Measurements from ENCODE around the gene MED26.

The MED26 gene

DNA sequence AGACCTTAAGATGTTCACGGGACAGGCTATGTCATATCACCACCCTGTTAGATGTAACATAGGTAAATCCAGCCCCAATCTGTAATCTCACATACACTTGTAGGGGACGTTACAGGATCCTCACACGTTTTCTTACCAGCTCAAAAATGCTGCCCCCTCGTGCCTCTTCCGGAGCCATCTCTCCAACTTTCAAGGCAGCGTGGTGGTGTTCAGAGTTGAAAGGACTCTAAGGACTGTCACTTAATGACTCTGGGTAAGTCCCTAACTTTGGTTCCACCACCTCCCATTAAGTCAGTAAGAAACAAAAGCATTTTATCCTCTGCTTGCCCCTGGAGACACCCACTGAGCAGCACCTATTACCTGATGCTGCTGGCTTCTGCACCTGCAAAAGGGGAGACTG lies 4.4 kb downstream of the MED26 start:
- no peak overlapping the region for H3K4me3 ChIP-seq (ENCODE audit: low read length)
- H3K36me3 ChIP-seq (ENCODE audit: insufficient read depth, low read depth, low read length), result peaks cover 23% of the 10 kb centered on the region
- no peaks in the 10 kb centered on the region for H3K9me3 ChIP-seq (ENCODE audit: insufficient read depth, low read depth, low read length)
- H3K4me1 ChIP-seq (ENCODE audit: insufficient read depth, low read length), result peaks cover 17% of the 10 kb centered on the region; the same call in 1 of the 2 replicates
- H3K27me3 ChIP-seq (ENCODE audit: insufficient read depth, low read length), result no peaks in the 10 kb centered on the region
- H3K27ac ChIP-seq (ENCODE audit: low read length), result no peak overlapping the region
- no peak overlapping the region for H3K9ac ChIP-seq (ENCODE audit: low read depth, low read length)

DNA sequence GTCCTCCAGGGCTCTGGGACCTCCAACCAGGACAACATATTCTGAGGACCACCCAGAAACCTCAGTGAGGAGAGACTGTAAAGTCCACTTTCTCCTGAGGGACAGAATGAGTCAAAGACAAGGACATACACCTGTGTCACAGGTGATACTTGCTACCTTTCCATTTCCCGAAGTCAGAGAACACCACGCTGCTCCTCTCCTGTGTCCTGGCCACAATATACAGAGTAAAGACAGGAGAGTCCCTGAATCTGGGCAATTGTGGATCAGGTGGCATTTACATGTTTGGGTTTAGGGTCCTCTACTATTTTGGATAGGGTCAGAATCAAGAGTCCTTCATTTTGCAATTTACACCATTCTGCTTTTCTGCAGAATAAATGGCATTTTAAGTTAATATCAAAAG lies 4.9 kb downstream of the MED26 start:
- no peak overlapping the region for H3K27ac ChIP-seq (ENCODE audit: low read length)
- peaks cover 17% of the 10 kb centered on the region; the same call in 1 of the 2 replicates for H3K4me1 ChIP-seq (ENCODE audit: insufficient read depth, low read length)
- H3K9me3 ChIP-seq (ENCODE audit: insufficient read depth, low read depth, low read length), result no peaks in the 10 kb centered on the region
- no peak overlapping the region for H3K9ac ChIP-seq (ENCODE audit: low read depth, low read length)
- H3K36me3 ChIP-seq (ENCODE audit: insufficient read depth, low read depth, low read length), result peaks cover 23% of the 10 kb centered on the region
- no peak overlapping the region for H3K4me3 ChIP-seq (ENCODE audit: low read length)
- no peaks in the 10 kb centered on the region for H3K27me3 ChIP-seq (ENCODE audit: insufficient read depth, low read length)

- peaks cover 23% of the 10 kb centered on the region for H3K36me3 ChIP-seq (ENCODE audit: insufficient read depth, low read depth, low read length)
- H3K4me1 ChIP-seq (ENCODE audit: insufficient read depth, low read length), result peaks cover 17% of the 10 kb centered on the region; the same call in 1 of the 2 replicates
- no peak overlapping the region for H3K4me3 ChIP-seq (ENCODE audit: low read length)
- no peaks in the 10 kb centered on the region for H3K9me3 ChIP-seq (ENCODE audit: insufficient read depth, low read depth, low read length)
- no peaks in the 10 kb centered on the region for H3K27me3 ChIP-seq (ENCODE audit: insufficient read depth, low read length)
- no peak overlapping the region for H3K9ac ChIP-seq (ENCODE audit: low read depth, low read length)
- no peak overlapping the region for H3K27ac ChIP-seq (ENCODE audit: low read length)
These were observed 6.7 kb downstream of the MED26 start for GRCh38 chr19:16621165-16621800.

- no peak overlapping the region for H3K4me3 ChIP-seq (ENCODE audit: low read length)
- no peaks in the 10 kb centered on the region for H3K9me3 ChIP-seq (ENCODE audit: insufficient read depth, low read depth, low read length)
- H3K27ac ChIP-seq (ENCODE audit: low read length), result no peak overlapping the region
- H3K4me1 ChIP-seq (ENCODE audit: insufficient read depth, low read length), result peaks cover 14% of the 10 kb centered on the region; the same call in 1 of the 2 replicates
- no peaks in the 10 kb centered on the region for H3K27me3 ChIP-seq (ENCODE audit: insufficient read depth, low read length)
- H3K9ac ChIP-seq (ENCODE audit: low read depth, low read length), result no peak overlapping the region
- peaks cover 23% of the 10 kb centered on the region for H3K36me3 ChIP-seq (ENCODE audit: insufficient read depth, low read depth, low read length)
These were observed 7.4 kb downstream of the MED26 start for GRCh38 chr19:16620584-16620983.

DNA sequence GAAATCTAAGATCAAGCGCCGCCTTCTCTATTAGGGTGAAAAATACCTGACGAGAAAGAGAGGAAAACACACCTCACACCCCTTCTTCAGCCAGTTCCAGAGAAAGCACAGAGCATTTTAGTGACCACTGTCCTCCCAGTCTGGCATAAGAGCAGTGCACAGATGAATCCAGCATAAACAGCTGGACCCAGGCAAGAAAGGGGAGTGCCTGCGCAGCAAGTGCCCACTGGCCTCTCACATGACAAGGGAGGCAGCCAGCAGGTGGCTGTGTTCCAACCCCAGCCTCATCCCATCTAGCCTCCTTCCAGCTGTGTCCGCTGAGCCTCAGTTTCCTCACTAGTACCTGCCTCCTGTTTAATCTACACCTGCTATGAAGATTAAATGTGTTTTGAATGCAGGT lies 8.0 kb downstream of the MED26 start:
- Histone ChIP-seq H3K36me3 (ENCODE audit: insufficient read depth, low read depth, low read length) (peaks cover 23% of the 10 kb centered on the region), H3K9me3 (ENCODE audit: insufficient read depth, low read depth, low read length) (no peaks in the 10 kb centered on the region), H3K9ac (ENCODE audit: low read depth, low read length) (no peak overlapping the region), H3K4me3 (ENCODE audit: low read length) (no peak overlapping the region), H3K27me3 (ENCODE audit: insufficient read depth, low read length) (no peaks in the 10 kb centered on the region), H3K27ac (ENCODE audit: low read length) (no peak overlapping the region), H3K4me1 (ENCODE audit: insufficient read depth, low read length) (peaks cover 12% of the 10 kb centered on the region; the same call in 1 of the 2 replicates)

DNA sequence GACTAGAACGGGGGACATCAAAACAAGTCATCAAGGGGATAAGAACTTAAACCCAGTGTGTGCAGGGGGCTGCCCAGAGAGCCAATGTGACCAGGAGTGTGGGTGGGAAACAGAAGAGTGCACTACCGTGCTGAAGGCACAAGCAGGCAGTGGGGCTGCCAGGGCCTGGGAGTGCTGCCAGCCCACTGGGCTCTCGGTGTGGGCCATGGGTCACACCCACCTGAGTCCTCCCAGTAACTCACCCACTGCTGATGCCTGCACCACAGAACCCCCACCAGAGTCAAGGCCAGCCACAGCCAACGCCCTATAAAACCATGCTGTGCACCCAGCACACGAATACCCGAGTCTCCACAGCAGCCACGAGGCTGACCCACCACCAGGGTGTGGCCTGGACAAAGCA lies 8.5 kb downstream of the MED26 start:
- Histone ChIP-seq H3K4me1 (ENCODE audit: insufficient read depth, low read length) (peaks cover 7% of the 10 kb centered on the region; the same call in 1 of the 2 replicates), H3K4me3 (ENCODE audit: low read length) (no peak overlapping the region), H3K9me3 (ENCODE audit: insufficient read depth, low read depth, low read length) (no peaks in the 10 kb centered on the region), H3K27ac (ENCODE audit: low read length) (no peak overlapping the region), H3K27me3 (ENCODE audit: insufficient read depth, low read length) (no peaks in the 10 kb centered on the region), H3K9ac (ENCODE audit: low read depth, low read length) (no peak overlapping the region), H3K36me3 (ENCODE audit: insufficient read depth, low read depth, low read length) (peaks cover 18% of the 10 kb centered on the region)

GRCh38 chr19:16618248-16618647 lies 9.8 kb downstream of the MED26 start:
- H3K27ac ChIP-seq (ENCODE audit: low read length), result no peak overlapping the region
- H3K4me3 ChIP-seq (ENCODE audit: low read length), result no peak overlapping the region

DNA sequence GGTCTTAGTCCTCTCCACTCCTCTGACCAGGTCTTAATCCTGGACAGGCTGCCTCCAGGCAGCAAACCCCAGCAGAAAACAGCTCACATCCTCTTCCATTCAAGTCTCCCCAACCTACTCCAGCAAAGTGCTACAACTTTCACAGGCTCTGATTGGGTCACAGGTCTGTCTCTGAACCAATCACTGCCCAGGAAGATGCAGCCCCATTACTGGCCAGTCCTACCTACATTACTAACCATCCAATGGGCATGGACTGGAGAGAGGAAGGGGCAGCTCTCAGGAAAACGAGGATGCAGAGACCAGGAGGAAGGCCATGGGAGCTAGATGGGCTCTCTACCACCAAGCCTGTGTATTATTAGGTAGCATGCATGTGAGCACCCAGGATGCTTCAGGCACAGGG lies 12.2 kb downstream of the MED26 start:
- no peak overlapping the region for H3K27ac ChIP-seq (ENCODE audit: low read length)
- no peaks in the 10 kb centered on the region for H3K9me3 ChIP-seq (ENCODE audit: insufficient read depth, low read depth, low read length)
- no peaks in the 10 kb centered on the region for H3K27me3 ChIP-seq (ENCODE audit: insufficient read depth, low read length)
- no peaks in the 10 kb centered on the region for H3K36me3 ChIP-seq (ENCODE audit: insufficient read depth, low read depth, low read length)
- no peak overlapping the region for H3K4me3 ChIP-seq (ENCODE audit: low read length)
- peaks cover 3% of the 10 kb centered on the region; the same call in 1 of the 2 replicates for H3K4me1 ChIP-seq (ENCODE audit: insufficient read depth, low read length)
- no peak overlapping the region for H3K9ac ChIP-seq (ENCODE audit: low read depth, low read length)

More at GRCh38 chr19:16618248-16618647, 9.8 kb downstream of the MED26 start:
- H3K27me3 ChIP-seq (ENCODE audit: insufficient read depth, low read length), result no peaks in the 10 kb centered on the region
- peaks cover 6% of the 10 kb centered on the region; the same call in 1 of the 2 replicates for H3K36me3 ChIP-seq (ENCODE audit: insufficient read depth, low read depth, low read length)
- no peak overlapping the region for H3K9ac ChIP-seq (ENCODE audit: low read depth, low read length)
- H3K4me1 ChIP-seq (ENCODE audit: insufficient read depth, low read length), result peaks cover 3% of the 10 kb centered on the region; the same call in 1 of the 2 replicates
- H3K9me3 ChIP-seq (ENCODE audit: insufficient read depth, low read depth, low read length), result no peaks in the 10 kb centered on the region

DNA sequence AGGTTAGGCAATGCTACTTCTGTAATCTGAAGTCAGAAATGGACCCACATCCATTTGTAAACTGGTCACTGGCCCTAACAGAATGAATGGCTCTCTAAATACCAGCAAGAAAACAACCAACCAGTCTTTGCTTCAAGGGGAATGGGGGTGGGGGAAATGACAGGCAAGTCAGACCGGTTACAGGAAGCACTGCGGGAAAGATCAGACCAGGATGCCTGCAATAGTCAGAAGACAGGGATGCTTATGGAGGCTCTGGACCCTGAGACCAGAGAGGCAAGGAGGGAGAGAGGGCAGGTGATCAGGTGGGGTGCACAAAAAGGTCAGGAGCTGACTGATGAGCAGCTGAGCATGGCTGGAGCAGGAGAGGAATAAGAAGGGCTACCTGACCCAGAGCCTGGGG lies 13.1 kb downstream of the MED26 start:
- Histone ChIP-seq H3K4me1 (ENCODE audit: insufficient read depth, low read length) (peaks cover 3% of the 10 kb centered on the region; the same call in 1 of the 2 replicates), H3K27me3 (ENCODE audit: insufficient read depth, low read length) (no peaks in the 10 kb centered on the region), H3K4me3 (ENCODE audit: low read length) (no peak overlapping the region), H3K9me3 (ENCODE audit: insufficient read depth, low read depth, low read length) (no peaks in the 10 kb centered on the region), H3K27ac (ENCODE audit: low read length) (no peak overlapping the region), H3K9ac (ENCODE audit: low read depth, low read length) (no peak overlapping the region), H3K36me3 (ENCODE audit: insufficient read depth, low read depth, low read length) (no peaks in the 10 kb centered on the region)

GRCh38 chr19:16613841-16614240 lies 14.2 kb downstream of the MED26 start:
- H3K4me3 ChIP-seq (ENCODE audit: low read length), result no peak overlapping the region
- H3K27me3 ChIP-seq (ENCODE audit: insufficient read depth, low read length), result no peaks in the 10 kb centered on the region
- no peaks in the 10 kb centered on the region for H3K36me3 ChIP-seq (ENCODE audit: insufficient read depth, low read depth, low read length)
- H3K4me1 ChIP-seq (ENCODE audit: insufficient read depth, low read length), result peaks cover 3% of the 10 kb centered on the region; the same call in 1 of the 2 replicates
- no peak overlapping the region for H3K9ac ChIP-seq (ENCODE audit: low read depth, low read length)
- no peak overlapping the region for H3K27ac ChIP-seq (ENCODE audit: low read length)
- no peaks in the 10 kb centered on the region for H3K9me3 ChIP-seq (ENCODE audit: insufficient read depth, low read depth, low read length)

GRCh38 chr19:16612636-16613035 lies 15.4 kb downstream of the MED26 start:
- no peak overlapping the region for H3K9ac ChIP-seq (ENCODE audit: low read depth, low read length)

GRCh38 chr19:16611121-16611520 lies 16.9 kb downstream of the MED26 start:
- H3K4me1 ChIP-seq (ENCODE audit: insufficient read depth, low read length), result no peaks in the 10 kb centered on the region; the same call in 1 of the 2 replicates
- no peaks in the 10 kb centered on the region for H3K9me3 ChIP-seq (ENCODE audit: insufficient read depth, low read depth, low read length)
- no peak overlapping the region for H3K9ac ChIP-seq (ENCODE audit: low read depth, low read length)
- H3K27ac ChIP-seq (ENCODE audit: low read length), result no peak overlapping the region
- H3K4me3 ChIP-seq (ENCODE audit: low read length), result no peak overlapping the region
- H3K36me3 ChIP-seq (ENCODE audit: insufficient read depth, low read depth, low read length), result no peaks in the 10 kb centered on the region
- no peaks in the 10 kb centered on the region for H3K27me3 ChIP-seq (ENCODE audit: insufficient read depth, low read length)

More at GRCh38 chr19:16612636-16613035, 15.4 kb downstream of the MED26 start:
- Histone ChIP-seq H3K4me1 (ENCODE audit: insufficient read depth, low read length) (peaks cover 3% of the 10 kb centered on the region; the same call in 1 of the 2 replicates), H3K4me3 (ENCODE audit: low read length) (no peak overlapping the region), H3K36me3 (ENCODE audit: insufficient read depth, low read depth, low read length) (no peaks in the 10 kb centered on the region), H3K9me3 (ENCODE audit: insufficient read depth, low read depth, low read length) (no peaks in the 10 kb centered on the region), H3K27me3 (ENCODE audit: insufficient read depth, low read length) (no peaks in the 10 kb centered on the region), H3K27ac (ENCODE audit: low read length) (no peak overlapping the region)
